H1 (cell line): ENCODE results near the gene SLC23A2. TPM values are rescaled to one million over a fixed set of nuclear protein-coding genes. Genes with fewer than 3 reads are reported as not detected.

Experiments used
- CTCF ChIA-PET: fragments of 300-600 bp; sonication (Branson Sonifier 250); formaldehyde crosslinking; loops from one replicate; lab custom pipeline; 2021; ENCODE audit not compliant: partially characterized antibody; lab: Charles Lee
- POLR2A ChIA-PET: fragments of 300-600 bp; sonication (Branson Sonifier 250); formaldehyde crosslinking; loops from one replicate; lab custom pipeline; 2021; ENCODE audit warnings: inconsistent platforms; ENCODE audit not compliant: partially characterized antibody; lab: Charles Lee
- DNase-seq, 2 experiments: peaks; one replicate each; pipeline versions ENCODE4 v3.0.0 to v3.0.0-alpha.2; 2010 to 2022; ENCODE audit warnings: low spot score in 2 of 2, low read depth in 1 of 2, mixed read lengths in 1 of 2
- FAIRE-seq: peaks from 2 replicates; lab custom pipeline; 2011; peaks lifted over from hg19 to GRCh38; lab: Jason Lieb, UNC
- H2AFZ ChIP-seq: 2 replicates; pipeline ENCODE4 v1.8.1; 2012; ENCODE audit warnings: low read length, inconsistent platforms
- H2AK5ac ChIP-seq: 2 replicates; pipeline ENCODE4 v1.6.1; 2013; ENCODE audit warnings: low read depth, low read length
- H2BK120ac ChIP-seq: replicated peaks from 2 replicates; pipeline ENCODE3; 2013; ENCODE audit warnings: low read depth, low read length, inconsistent platforms
- H2BK12ac ChIP-seq: 2 replicates; pipeline ENCODE4 v1.6.1; 2013; ENCODE audit warnings: low read depth, low read length
- H2BK15ac ChIP-seq: 2 replicates; pipeline ENCODE4 v1.6.1; 2013; ENCODE audit warnings: low read length
- H2BK20ac ChIP-seq: 2 replicates; pipeline ENCODE4 v1.6.1; 2013; ENCODE audit warnings: low read length
- H2BK5ac ChIP-seq: 2 replicates; pipeline ENCODE4 v1.6.1; 2013; ENCODE audit warnings: low read depth, low read length
- H3K14ac ChIP-seq: 2 replicates; pipeline ENCODE4 v1.6.1; 2013; ENCODE audit warnings: inconsistent platforms; ENCODE audit not compliant: insufficient read length
- H3K18ac ChIP-seq: 2 replicates; pipeline ENCODE4 v1.6.1; 2013; ENCODE audit warnings: low read length; ENCODE audit errors: extremely low read depth
- H3K23ac ChIP-seq: 2 replicates; pipeline ENCODE4 v1.6.1; 2013; ENCODE audit warnings: inconsistent platforms; ENCODE audit not compliant: insufficient read length
- H3K23me2 ChIP-seq: 2 replicates; pipeline ENCODE4 v1.6.1; 2013; ENCODE audit warnings: low read depth, low read length
- H3K27ac ChIP-seq: 2 replicates; pipeline ENCODE4 v1.6.1; 2011; ENCODE audit warnings: low read depth, low read length, inconsistent platforms
- H3K27me3 ChIP-seq, 4 experiments: replicated peaks in 1 of 4; 1 replicate in 1 of 4; 2 replicates in 3 of 4; pipeline versions ENCODE4 v1.6.1 to v1.8.1; 2011 to 2013; ENCODE audit warnings: low read length in 3 of 4, mild to moderate bottlenecking in 3 of 4, inconsistent platforms in 2 of 4, mixed read lengths in 2 of 4, moderate library complexity in 1 of 4; ENCODE audit not compliant: control insufficient read depth in 3 of 4, insufficient read depth in 3 of 4; ENCODE audit errors: extremely low read depth in 1 of 4
- H3K36me3 ChIP-seq, 4 experiments: 2 replicates each; pipeline versions ENCODE4 v1.6.1 to v1.8.1; 2011 to 2013; ENCODE audit warnings: mild to moderate bottlenecking in 4 of 4, low read length in 3 of 4, moderate library complexity in 2 of 4, control low read depth in 1 of 4, inconsistent platforms in 1 of 4; ENCODE audit not compliant: insufficient read depth in 4 of 4, control insufficient read depth in 2 of 4
- H3K4ac ChIP-seq: replicated peaks from 2 replicates; pipeline ENCODE3; 2013; ENCODE audit warnings: low read length, low read depth, mixed read lengths, inconsistent platforms; ENCODE audit not compliant: insufficient read length
- H3K4me1 ChIP-seq, 4 experiments: replicated peaks in 1 of 4; 1 replicate in 1 of 4; 2 replicates in 3 of 4; pipeline versions ENCODE4 v1.6.1 to v1.8.1; 2011 to 2013; ENCODE audit warnings: low read length in 3 of 4, inconsistent platforms in 2 of 4, mixed read lengths in 1 of 4; ENCODE audit not compliant: insufficient read depth in 4 of 4, control insufficient read depth in 3 of 4
- H3K4me2 ChIP-seq, 2 experiments: 2 replicates each; pipeline versions ENCODE4 v1.6.1 to v1.8.1; 2011 to 2013; ENCODE audit warnings: low read depth in 2 of 2, low read length in 2 of 2, control low read depth in 1 of 2, inconsistent platforms in 1 of 2, mild to moderate bottlenecking in 1 of 2; ENCODE audit not compliant: insufficient read depth in 1 of 2
- H3K4me3 ChIP-seq, 4 experiments: fragments of 200-600, 300-600 bp in 1 of 4; sonication (generic), shearing (Covaris generic), sonication (Bioruptor Twin) in 1 of 4; 2 replicates each; pipeline versions ENCODE4 v1.5.1 to v1.8.1; 2011 to 2016; ENCODE audit warnings: low read length in 4 of 4, low read depth in 3 of 4, control low read depth in 2 of 4, inconsistent platforms in 2 of 4, mild to moderate bottlenecking in 2 of 4, mixed read lengths in 1 of 4, moderate library complexity in 1 of 4; ENCODE audit not compliant: insufficient read depth in 2 of 4; ENCODE audit errors: extremely low read depth in 1 of 4
- H3K56ac ChIP-seq: replicated peaks from 2 replicates; pipeline ENCODE3; 2013; ENCODE audit warnings: low read depth, mild to moderate bottlenecking, mixed read lengths, low read length, inconsistent platforms; ENCODE audit not compliant: insufficient read length
- H3K79me1 ChIP-seq: 2 replicates; pipeline ENCODE4 v1.6.1; 2013; ENCODE audit warnings: low read depth, low read length, control low read depth
- H3K79me2 ChIP-seq, 2 experiments: 2 replicates each; pipeline versions ENCODE4 v1.6.1 to v1.8.1; 2012 to 2013; ENCODE audit warnings: low read length in 2 of 2, mild to moderate bottlenecking in 2 of 2, inconsistent platforms in 1 of 2; ENCODE audit not compliant: insufficient read depth in 2 of 2, control insufficient read depth in 1 of 2
- H3K9ac ChIP-seq, 4 experiments: replicated peaks in 1 of 4; 1 replicate in 1 of 4; 2 replicates in 3 of 4; pipeline versions ENCODE4 v1.6.1 to v1.8.1; 2011 to 2013; ENCODE audit warnings: low read depth in 3 of 4, low read length in 3 of 4, control low read depth in 2 of 4, mild to moderate bottlenecking in 2 of 4, moderate library complexity in 2 of 4, inconsistent platforms in 1 of 4; ENCODE audit errors: extremely low read depth in 1 of 4
- H3K9me3 ChIP-seq, 2 experiments: 2 replicates each; pipeline versions ENCODE4 v1.6.1 to v1.8.1; 2012 to 2013; ENCODE audit warnings: mild to moderate bottlenecking in 2 of 2, moderate library complexity in 2 of 2, control low read depth in 1 of 2, inconsistent platforms in 1 of 2, low read depth in 1 of 2, low read length in 1 of 2, mixed read lengths in 1 of 2; ENCODE audit not compliant: insufficient read depth in 2 of 2
- H4K20me1 ChIP-seq, 2 experiments: replicated peaks in 1 of 2; 2 replicates each; pipeline versions ENCODE3 to v1.8.1; 2011 to 2013; ENCODE audit warnings: inconsistent platforms in 2 of 2, low read length in 2 of 2, mild to moderate bottlenecking in 1 of 2; ENCODE audit not compliant: insufficient read depth in 2 of 2, control insufficient read depth in 1 of 2
- H4K5ac ChIP-seq: 2 replicates; pipeline ENCODE4 v1.6.1; 2013; ENCODE audit warnings: low read length, low read depth, mixed read lengths, inconsistent platforms; ENCODE audit not compliant: insufficient read length
- H4K8ac ChIP-seq: 2 replicates; pipeline ENCODE4 v1.8.0; 2013; ENCODE audit warnings: mild to moderate bottlenecking, moderate library complexity, low read length, inconsistent platforms; ENCODE audit not compliant: insufficient read depth; ENCODE audit errors: extremely low read depth
- H4K91ac ChIP-seq: replicated peaks from 2 replicates; pipeline ENCODE3; 2013; ENCODE audit warnings: low read length, mixed read lengths, inconsistent platforms; ENCODE audit not compliant: insufficient read length
- ASH2L ChIP-seq: fragments of 200-600, 300-600 bp; sonication (generic); IDR thresholded peaks from one replicate; pipeline ENCODE4 v1.7.1; 2017; ENCODE audit warnings: low read length
- CTCF ChIP-seq, 3 experiments: IDR thresholded peaks; 1 replicate in 2 of 3; 2 replicates in 1 of 3; pipeline versions ENCODE4 v1.5.1 to v1.6.1; 2011; ENCODE audit warnings: low read length in 3 of 3, mild to moderate bottlenecking in 3 of 3, inconsistent platforms in 2 of 3, low read depth in 1 of 3, moderate library complexity in 1 of 3; ENCODE audit not compliant: insufficient read depth in 1 of 3; ENCODE audit errors: control extremely low read depth in 1 of 3
- EGR1 ChIP-seq: IDR thresholded peaks from 2 replicates; pipeline ENCODE4 v1.6.1; 2011; ENCODE audit warnings: low read depth, low read length, borderline replicate concordance
- EZH2 ChIP-seq: fragments of 200-600 bp; sonication (generic); IDR thresholded peaks from 2 replicates; pipeline ENCODE4 v1.7.1; 2012; ENCODE audit warnings: low read depth, mild to moderate bottlenecking, moderate library complexity, low read length, inconsistent platforms; ENCODE audit not compliant: severe bottlenecking
- GABPA ChIP-seq: IDR thresholded peaks from 2 replicates; pipeline ENCODE4 v1.6.1; 2011; ENCODE audit warnings: mild to moderate bottlenecking, low read length, moderate library complexity, borderline replicate concordance; ENCODE audit not compliant: insufficient read depth
- PHF8 ChIP-seq: fragments of 200-600 bp; sonication (generic); conservative IDR thresholded peaks from 2 replicates; pipeline ENCODE4 v1.7.1; 2012; ENCODE audit warnings: low read depth, mild to moderate bottlenecking, inconsistent platforms, low read length, moderate library complexity
- RAD21 ChIP-seq, 2 experiments: IDR thresholded peaks in 1 of 2; conservative IDR thresholded peaks in 1 of 2; 2 replicates each; pipeline ENCODE4 v1.6.1; 2011; ENCODE audit warnings: low read depth in 2 of 2, low read length in 2 of 2, improper control_type of control experiment in 1 of 2, inconsistent platforms in 1 of 2, mild to moderate bottlenecking in 1 of 2, moderate library complexity in 1 of 2
- RNF2 ChIP-seq: fragments of 200-900, 300-1000 bp; sonication (generic); IDR thresholded peaks from 2 replicates; pipeline ENCODE4 v1.7.1; 2016; ENCODE audit warnings: borderline replicate concordance, low read depth, mild to moderate bottlenecking, antibody characterized with exemption, low read length; ENCODE audit not compliant: poor library complexity, severe bottlenecking; ENCODE audit errors: missing control alignments
- SP1 ChIP-seq: IDR thresholded peaks from 2 replicates; pipeline ENCODE4 v1.6.1; 2011; ENCODE audit warnings: low read depth, low read length
- WGBS, 2 experiments: shearing (Covaris generic) in 1 of 2; methylation state at CpG; one replicate each; pipeline versions ENCODE4 v1.1.6 to v1.1.7; 2013 to 2015; ENCODE audit warnings: low lambda C conversion rate in 2 of 2, mixed read lengths in 2 of 2, inconsistent platforms in 1 of 2, low coverage in 1 of 2, missing lambda C conversion rate in 1 of 2; ENCODE audit not compliant: insufficient replicate concordance in 2 of 2, insufficient coverage in 1 of 2, insufficient read length in 1 of 2; ENCODE audit errors: extremely low coverage in 1 of 2, missing lambda C conversion rate in 1 of 2; 5-methylcytosine and 5-hydroxymethylcytosine counted together
- polyA plus RNA-seq, 7 experiments: library from polyadenylated mRNA; depleted of rRNA in 3 of 7; stranded (reverse) in 5 of 7; unstranded in 2 of 7; fragments of >200 nt in 5 of 7; fragments of 200-250 nt in 2 of 7; gene quantifications; 1 replicate in 5 of 7; 2 replicates in 1 of 7; 4 replicates in 1 of 7; pipeline versions ENCODE4 v1.2.1 to v1.2.3, GENCODE V29; 2011 to 2013; ENCODE audit warnings: missing spikeins in 2 of 7, mixed read lengths in 2 of 7
- total RNA-seq: library from RNA; stranded (reverse); fragmentation: NEBNext Ultra II Directional; extraction: Animal tissue kit (Norgen Biotek cat#: 25700); gene quantifications from 2 replicates; pipeline ENCODE4 v1.2.1, GENCODE V29; 2021

The SLC23A2 gene
- total and polyA plus RNA-seq, 2 of the 8 experiments (the other 6 are each of a cell fraction or from before 2014, with no cell fraction given) = 17.0 to 18.6 TPM

- Histone ChIP-seq H2BK120ac (no peak overlapping the region), H3K23ac (no peak overlapping the region), H4K8ac (no peak overlapping the region), H2AFZ (no peak overlapping the region), H2BK15ac (no peak overlapping the region), H3K79me2 (no peaks in the 10 kb centered on the region), H3K36me3 (no peaks in the 10 kb centered on the region), H2AK5ac (no peak overlapping the region), H3K4me2 (no peak overlapping the region), H4K5ac (no peak overlapping the region), H2BK20ac (no peak overlapping the region), H3K27ac (no peak overlapping the region), H2BK5ac (no peak overlapping the region), H3K23me2 (peaks cover 2% of the 10 kb centered on the region; the same call in 1 of the 2 replicates), H3K4ac (no peak overlapping the region), H3K9ac (no peak overlapping the region), H3K4me3 (no peak overlapping the region), H3K4me1 (peaks cover 2 to 4% (median 3%) of the 10 kb centered on the region in 4 experiments; a peak in 6 of 7 replicates), H3K9me3 (no peaks in the 10 kb centered on the region), H3K27me3 (no peaks in the 10 kb centered on the region), H3K79me1 (no peaks in the 10 kb centered on the region), H2BK12ac (no peak overlapping the region), H3K14ac (no peak overlapping the region), H3K18ac (no peak overlapping the region), H4K20me1 (no peaks in the 10 kb centered on the region), H4K91ac (no peak overlapping the region), H3K56ac (no peak overlapping the region)
- FAIRE-seq (no peak), DNase-seq (peak in 1 of 2 experiments; percentile 24)
- ChIA-PET CTCF (interaction anchor here (0.6 to 2.1 kb wide), 6 partner anchors 8 to 728 kb away, joined by 3 to 10 read pairs (median 3); no protein-coding TSS in a partner anchor), POLR2A (no interaction called here)
- 96% methylated on average over 14 of the region's 14 CpGs; no CpG with 5 or more reads in 1 of the 2 experiments for WGBS, 2 experiments
- no peak for TF ChIP-seq RAD21 (IDR thresholded peaks at IDR 0.05 in 1 of 2, conservative IDR thresholded peaks at IDR 0.05 in 1 of 2; ENCODE audit: low read depth in 2 of 2, low read length in 2 of 2)
- no peak for TF ChIP-seq EZH2
- no peak for TF ChIP-seq SP1
- TF ChIP-seq PHF8 = no peak
- no peak for TF ChIP-seq ASH2L
- no peak for TF ChIP-seq GABPA
- TF ChIP-seq EGR1 = no peak
- TF ChIP-seq CTCF (IDR thresholded peaks at IDR 0.05; ENCODE audit: control extremely low read depth in 1 of 3, insufficient read depth in 1 of 3, low read depth in 1 of 3, low read length in 3 of 3) = no peak
- TF ChIP-seq RNF2 = no peak
These were observed 172.3 kb downstream of the SLC23A2 start for GRCh38 chr20:4828830-4829513.
